Bronchial epithelial cell (primary cell): ENCODE data around the gene PACS2. TPM values are rescaled to one million over a fixed set of nuclear protein-coding genes. Genes with fewer than 3 reads are reported as not detected.
"Not testable (repeated sequence)": the region's sequence is repeated elsewhere in the genome, so short reads cannot be mapped to it uniquely, and the experiment has no call there.

Experiments used
- DNase-seq: peaks from one replicate; pipeline ENCODE4 v3.0.0-alpha.2; 2010; ENCODE audit warnings: low read depth
- FAIRE-seq: peaks from 2 replicates; lab custom pipeline; 2011; peaks lifted over from hg19 to GRCh38; lab: Jason Lieb, UNC
- H3K27me3 ChIP-seq: 2 replicates; pipeline ENCODE4 v1.5.1; 2011; ENCODE audit warnings: low read length; ENCODE audit not compliant: control insufficient read depth, insufficient read depth
- H3K36me3 ChIP-seq: 2 replicates; pipeline ENCODE4 v1.5.1; 2011; ENCODE audit warnings: low read length; ENCODE audit not compliant: control insufficient read depth, insufficient read depth
- H3K4me3 ChIP-seq: 2 replicates; pipeline ENCODE4 v1.5.1; 2011; ENCODE audit warnings: mild to moderate bottlenecking, low read depth, low read length, control low read depth
- CTCF ChIP-seq: IDR thresholded peaks from 2 replicates; pipeline ENCODE4 v1.5.1; 2011; ENCODE audit warnings: mild to moderate bottlenecking, moderate library complexity, low read length, control low read depth, inconsistent platforms; ENCODE audit not compliant: insufficient read depth, severe bottlenecking
- total RNA-seq: library from RNA; depleted of rRNA; stranded (reverse); fragments of >200 nt; gene quantifications from 2 replicates; pipeline ENCODE4 v1.2.1, GENCODE V29; 2014

Gene PACS2
- total RNA-seq, 1 donor from 2014 or later = 42.4 TPM

- TF ChIP-seq CTCF = no peak
- no peak for FAIRE-seq
- H3K27me3 ChIP-seq = no peaks in the 10 kb centered on the region
- DNase-seq = no peak
- H3K4me3 ChIP-seq = no peak overlapping the region
- peaks cover 5% of the 10 kb centered on the region for H3K36me3 ChIP-seq
Measured at GRCh38 chr14:105358140-105358846, 43.7 kb downstream of the PACS2 start.

- FAIRE-seq (peak; percentile 23), DNase-seq (no peak)
- Histone ChIP-seq H3K4me3 (no peak overlapping the region), H3K27me3 (no peaks in the 10 kb centered on the region), H3K36me3 (peaks cover 5% of the 10 kb centered on the region)
- no peak for TF ChIP-seq CTCF
Measured at GRCh38 chr14:105358943-105359342, 44.4 kb downstream of the PACS2 start.

- FAIRE-seq, H3K27me3 ChIP-seq, DNase-seq, H3K36me3 ChIP-seq, H3K4me3 ChIP-seq: not testable (repeated sequence)
Measured at GRCh38 chr14:105361412-105361811, 46.9 kb downstream of the PACS2 start.

GRCh38 chr14:105363847-105364708, 49.5 kb downstream of the PACS2 start:
- H3K36me3 ChIP-seq = peaks cover 8% of the 10 kb centered on the region
- TF ChIP-seq CTCF = no peak
- FAIRE-seq (no peak), DNase-seq (peak; percentile 54)
- H3K27me3 ChIP-seq = no peaks in the 10 kb centered on the region
- H3K4me3 ChIP-seq = no peak overlapping the region

DNA sequence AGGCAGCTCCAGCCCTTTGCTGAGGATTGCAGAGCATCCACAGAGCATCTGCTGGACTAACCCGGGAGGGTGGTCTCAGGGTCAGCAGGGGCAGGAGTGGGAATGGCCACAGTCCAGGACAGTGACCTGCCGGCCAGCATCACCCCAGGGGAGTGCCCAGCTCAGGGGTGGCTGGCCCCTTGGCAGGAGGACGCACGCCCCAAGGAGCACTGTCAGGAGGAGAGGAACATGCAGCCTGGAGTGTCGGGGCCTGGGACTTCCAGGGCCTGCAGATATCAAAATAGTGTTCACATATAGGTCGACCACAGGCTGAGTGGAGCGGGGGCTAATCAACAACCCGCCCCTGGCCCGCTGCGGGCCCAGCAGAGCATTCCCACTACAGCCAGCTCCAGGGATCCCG, 50.6 kb downstream of the PACS2 start:
- DNase-seq = no peak
- Histone ChIP-seq H3K27me3 (no peaks in the 10 kb centered on the region), H3K36me3 (peaks cover 8% of the 10 kb centered on the region), H3K4me3 (no peak overlapping the region)
- TF ChIP-seq CTCF = no peak
- no peak for FAIRE-seq

GRCh38 chr14:105365681-105366080, 51.1 kb downstream of the PACS2 start:
- Histone ChIP-seq H3K27me3 (no peaks in the 10 kb centered on the region), H3K4me3 (no peak overlapping the region), H3K36me3 (peaks cover 7% of the 10 kb centered on the region)
- FAIRE-seq (no peak), DNase-seq (no peak)
- no peak for TF ChIP-seq CTCF
